GM21529 (cell line): Measurements from ENCODE around the gene KMO.

Experiments
- ATAC-seq: cut with Tn5 transposase; IDR thresholded peaks from one replicate; pipeline ENCODE4 v1.9.1; 2021; ENCODE audit not compliant: unreplicated experiment

Gene KMO

DNA sequence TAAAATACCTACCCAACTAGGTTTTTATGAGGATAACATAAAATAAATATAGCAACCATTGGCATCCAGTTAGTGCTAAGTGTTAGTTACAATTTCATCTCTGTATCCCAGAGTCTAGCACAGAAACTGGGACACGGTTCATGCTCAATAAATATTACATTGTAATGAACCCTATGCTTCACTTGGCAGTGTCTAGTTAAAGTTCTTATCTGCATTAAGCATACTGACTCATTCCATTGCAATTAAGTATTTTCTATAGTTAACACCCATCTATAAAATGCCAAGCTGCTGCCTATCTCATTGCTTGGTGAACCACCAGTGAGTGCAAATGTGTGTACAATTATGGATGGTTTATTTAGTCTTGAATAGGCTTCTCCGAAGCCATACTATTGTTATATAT is 92.8 kb downstream of the KMO start:
- ATAC-seq = no peak

DNA sequence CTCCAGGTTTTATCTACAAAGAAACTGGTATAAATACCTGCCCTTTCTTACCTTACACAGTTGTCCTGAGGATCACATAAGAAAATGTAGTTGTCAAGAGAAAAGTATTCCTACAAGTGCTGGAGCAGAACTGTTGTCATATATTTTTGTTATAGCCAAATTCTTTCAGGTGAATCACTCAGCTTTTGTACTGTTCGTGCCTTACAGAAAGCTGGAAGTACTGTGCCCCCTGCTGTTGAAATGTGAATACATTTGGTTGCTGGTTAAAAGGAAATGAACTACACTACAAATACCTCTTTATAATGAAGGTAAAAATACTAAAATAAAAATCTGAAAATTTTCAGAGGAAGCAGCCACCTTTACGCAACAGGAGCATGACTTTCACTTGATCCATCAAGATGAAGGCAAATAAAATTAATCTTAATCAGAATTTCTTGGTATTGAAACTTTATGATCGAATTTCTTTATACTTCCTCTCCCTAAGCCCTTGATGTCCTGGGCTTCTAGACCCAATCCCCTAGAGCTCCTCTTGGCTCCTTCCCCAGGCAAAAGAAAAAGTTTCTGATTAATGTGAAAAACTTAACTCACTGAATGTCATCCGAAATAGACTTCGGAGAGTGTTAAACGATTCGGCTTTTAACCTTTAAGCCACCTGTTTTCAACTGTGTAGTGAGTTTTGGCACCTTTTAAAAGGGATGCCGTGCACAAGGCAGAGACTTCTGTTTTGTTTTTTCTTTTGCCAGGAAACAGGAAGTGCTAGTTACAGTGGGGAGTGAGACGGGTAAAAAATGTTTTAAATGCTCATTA is 95.5 kb downstream of the KMO start:
- ATAC-seq = peak; percentile 88

DNA sequence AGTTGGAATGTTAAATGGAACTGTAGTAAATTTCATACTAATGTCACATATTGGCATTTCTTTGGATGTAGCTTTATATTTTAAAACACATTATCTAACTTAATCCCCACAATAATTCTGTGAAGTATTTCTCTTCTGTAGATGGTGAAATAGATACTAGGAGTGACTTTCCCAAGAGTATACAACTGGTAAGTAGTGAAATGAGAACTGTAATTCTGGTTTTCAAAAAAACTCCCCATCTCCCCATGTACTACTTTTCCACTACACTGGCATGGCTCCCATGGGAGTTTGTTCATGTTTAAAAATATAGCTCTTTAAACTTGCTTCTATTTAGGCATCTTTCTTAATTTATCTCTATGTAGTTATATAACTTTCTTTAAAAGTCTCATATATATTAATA is 97.8 kb downstream of the KMO start:
- no peak for ATAC-seq

DNA sequence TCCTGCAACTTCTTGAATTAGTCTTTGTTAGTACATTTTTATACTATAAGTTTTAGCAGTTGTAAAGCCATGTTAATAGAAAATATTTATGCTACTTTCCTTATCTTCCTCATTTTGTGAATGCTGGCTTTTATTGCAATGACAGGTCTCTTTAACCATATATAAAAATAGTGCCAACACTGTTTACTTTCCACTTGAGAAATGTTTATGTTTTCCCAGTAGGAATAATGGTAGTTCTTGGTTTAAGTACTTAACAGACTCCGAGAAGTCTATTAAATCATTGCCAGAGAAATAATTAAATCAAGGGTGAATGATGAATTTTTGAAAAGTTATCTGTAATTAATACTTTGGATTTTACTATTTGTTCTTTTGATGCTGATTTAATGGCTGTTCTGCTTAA is 98.3 kb downstream of the KMO start:
- ATAC-seq = no peak

DNA sequence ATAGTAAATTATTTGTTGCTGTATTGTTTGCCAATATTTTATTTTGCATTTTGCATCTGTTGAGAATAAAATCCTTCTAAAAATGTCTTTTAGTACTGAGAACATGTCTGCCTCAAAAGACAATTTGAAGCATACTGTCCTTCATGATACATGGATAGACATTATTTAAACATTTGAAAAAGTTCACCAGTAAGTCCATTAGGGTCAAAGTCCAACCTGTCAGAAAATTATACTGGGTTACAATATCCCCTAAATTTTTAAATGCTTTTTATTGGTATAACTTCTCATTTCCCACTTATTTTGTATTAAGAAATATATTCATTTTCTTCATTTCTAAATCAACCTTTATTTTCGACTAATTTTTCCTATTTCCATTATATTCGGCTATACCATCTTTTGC is 98.7 kb downstream of the KMO start:
- no peak for ATAC-seq

DNA sequence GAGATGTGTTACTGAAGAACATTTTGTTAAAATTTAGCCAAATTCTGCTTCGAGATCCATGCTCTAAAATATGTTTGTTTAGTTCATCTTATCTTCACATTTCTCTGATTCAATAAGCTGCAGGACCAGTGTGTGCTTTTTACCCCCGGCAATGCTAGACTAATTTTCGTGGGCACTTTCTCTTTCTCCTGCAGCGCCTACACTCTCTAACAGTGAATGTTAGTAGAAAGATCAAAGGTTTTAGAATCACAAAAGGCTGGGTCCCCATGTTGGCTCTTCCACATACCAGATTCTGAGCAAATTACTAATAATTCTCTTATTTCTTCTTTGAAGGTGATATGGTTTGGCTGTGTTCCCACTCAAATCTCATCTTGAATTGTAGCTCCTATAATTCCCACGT is 99.5 kb downstream of the KMO start:
- ATAC-seq = no peak

DNA sequence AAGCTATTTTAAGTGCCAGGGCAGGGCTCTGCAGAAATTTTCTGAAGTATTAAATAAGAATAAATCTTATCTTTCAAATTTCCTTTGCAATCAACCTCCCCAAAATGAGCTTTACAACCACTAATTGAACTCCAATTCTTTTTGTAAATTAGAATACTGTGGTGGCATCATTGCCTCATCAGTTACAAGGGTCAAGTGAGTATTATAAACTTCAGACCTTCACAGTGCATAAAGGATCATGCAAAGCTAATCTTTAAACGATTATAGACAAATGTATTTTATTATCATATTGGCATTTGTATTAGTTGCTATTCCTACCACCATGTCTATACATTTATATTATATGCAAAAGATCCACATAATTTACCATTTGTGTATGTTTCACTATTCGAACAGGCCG is 100.8 kb downstream of the KMO start:
- no peak for ATAC-seq

DNA sequence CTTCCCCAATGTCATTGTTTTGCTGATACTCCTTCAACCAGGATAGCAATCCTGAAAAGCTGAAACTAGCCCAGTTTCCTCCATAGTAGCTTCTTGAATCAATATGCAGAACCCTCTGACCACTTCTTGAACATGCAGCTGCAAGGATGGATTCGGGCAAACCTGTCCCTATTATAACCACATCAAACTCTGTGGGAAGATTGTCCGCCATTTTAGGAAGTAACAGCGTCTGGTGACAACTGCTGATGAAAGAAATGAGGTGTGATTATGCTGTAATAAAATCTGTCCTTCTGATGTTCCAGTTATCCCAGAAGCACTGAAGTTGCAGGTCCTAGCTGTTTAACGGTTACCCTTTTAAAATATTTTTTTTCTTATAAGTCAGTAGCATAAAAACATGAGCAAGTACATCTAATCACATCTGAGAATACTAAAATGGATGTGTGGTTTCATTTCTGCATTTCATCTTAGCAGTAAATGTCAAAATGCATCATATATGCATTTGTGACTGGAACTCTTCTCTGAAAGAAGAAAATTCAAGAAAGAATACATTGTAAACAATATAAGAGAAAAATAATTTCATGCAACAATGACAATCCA is 103.5 kb downstream of the KMO start:
- no peak for ATAC-seq

DNA sequence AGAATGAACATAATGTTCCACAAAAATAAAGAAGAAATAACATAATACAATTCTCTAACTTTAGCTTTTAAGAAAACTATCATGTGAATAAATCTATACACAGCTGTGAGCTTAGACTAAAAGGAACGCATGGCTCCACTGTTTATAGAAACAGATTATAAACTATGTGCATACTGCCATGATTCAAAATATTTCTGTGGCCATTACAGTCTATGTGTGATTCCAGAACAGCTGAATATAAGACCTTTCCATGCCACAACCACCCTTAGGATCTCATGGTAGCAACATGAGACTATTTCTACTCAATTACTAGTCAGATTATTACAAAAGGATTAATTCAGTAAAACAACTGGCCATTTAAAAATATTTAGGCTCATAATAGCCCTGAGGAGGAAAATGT is 104.1 kb downstream of the KMO start:
- no peak for ATAC-seq

DNA sequence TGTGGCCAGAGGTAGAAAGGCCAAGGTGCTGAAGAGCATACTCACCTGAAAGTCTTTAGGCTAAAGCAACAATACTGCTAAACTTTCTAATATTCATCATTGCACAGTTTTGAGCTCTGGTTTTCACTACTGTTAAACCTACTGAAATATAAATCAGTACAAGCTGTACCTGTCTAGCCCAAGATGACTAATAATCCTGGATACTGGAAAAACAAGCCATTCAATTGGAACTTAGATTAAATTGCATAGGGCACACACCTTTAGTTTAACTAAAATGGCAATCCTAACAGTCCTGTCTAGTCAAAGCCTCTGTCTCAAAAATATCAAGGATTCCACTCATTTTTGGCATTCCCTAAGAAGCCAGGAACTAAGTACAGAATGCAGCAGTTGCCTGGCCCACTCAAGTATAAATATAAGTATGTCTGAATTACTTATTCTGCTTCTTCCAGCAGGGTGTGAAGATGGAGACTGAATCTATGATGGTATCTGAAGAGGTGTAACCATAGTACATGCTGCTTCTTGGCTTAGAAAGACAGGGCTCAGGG is 104.9 kb downstream of the KMO start:
- ATAC-seq = no peak

DNA sequence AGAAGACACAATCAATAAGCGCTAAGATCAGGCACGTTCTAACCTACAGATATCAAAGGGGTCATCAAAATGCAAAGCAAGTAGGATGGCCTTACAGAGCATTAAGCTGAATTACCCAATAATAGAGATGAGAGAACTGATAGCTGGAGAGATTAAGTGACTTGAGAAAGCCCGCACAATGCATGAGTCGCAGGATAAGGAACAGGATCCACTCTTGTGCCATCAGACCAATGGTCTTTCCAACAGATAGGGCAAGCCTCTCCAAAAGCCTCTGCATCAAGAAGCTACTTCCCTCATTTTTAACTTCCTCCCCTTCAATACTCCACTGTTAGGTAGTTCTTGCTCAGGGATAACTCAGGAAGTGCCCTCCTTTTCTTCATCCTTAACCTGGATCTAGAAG is 105.4 kb downstream of the KMO start:
- ATAC-seq = no peak

DNA sequence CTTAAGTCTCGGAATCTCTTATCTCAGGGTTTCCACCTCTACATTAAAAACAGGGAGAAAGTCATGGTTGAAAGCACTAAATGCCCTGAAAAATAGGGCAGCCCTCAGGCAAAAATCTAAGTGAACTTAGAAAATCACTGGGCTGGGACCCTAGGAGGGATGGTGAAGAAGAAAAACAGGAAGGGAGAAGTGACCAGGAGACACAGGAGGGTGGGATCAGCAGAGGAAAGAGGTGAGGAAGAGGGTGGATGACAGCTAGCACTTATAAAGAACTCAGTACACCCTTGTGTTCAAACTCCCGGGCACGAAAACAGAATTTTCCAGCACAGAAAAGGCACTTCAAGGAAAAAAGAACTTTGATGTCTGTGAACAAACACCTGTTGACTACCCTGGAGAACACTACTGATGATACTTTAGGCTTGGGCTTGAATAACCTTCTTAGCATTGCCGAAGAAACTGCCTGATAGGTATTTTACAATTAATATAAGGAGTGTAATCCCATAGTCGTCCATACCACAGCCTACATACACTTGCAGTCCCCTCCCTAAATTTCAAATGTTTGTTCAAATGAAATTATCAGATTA is 106.0 kb downstream of the KMO start:
- no peak for ATAC-seq

DNA sequence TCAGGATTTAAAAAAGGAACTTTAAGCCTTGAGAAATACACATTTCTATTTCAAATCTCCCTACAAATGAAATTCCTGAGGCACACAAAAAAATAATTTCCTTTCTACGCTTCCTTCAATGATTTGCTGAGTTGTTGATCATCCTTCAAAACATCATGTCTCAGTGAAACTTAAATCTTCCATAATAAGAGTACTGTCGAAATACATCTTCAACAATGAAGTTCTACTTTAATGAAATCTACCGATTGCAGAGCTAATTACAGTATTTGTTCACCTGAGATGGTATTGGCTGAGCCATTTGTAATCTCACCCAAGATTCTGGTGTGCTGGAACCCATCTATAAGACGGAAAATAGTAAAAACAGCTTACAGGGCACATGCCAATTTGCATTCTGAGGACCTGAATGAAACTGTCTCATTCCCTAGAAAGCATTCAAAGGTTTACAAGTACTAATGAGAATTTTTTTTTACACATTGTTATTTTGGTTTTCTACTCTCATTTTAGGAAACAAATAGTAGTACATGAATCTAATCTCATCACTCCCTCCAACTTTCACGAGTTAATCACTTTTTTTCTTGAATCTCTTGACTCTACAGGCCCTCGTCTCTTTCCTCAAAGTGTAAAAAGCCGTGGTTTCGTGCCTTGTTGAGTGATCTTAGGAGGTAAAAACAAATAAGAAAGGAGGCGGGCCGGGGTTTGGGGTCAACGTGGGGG is 106.9 kb downstream of the KMO start:
- ATAC-seq = peak; percentile 10

DNA sequence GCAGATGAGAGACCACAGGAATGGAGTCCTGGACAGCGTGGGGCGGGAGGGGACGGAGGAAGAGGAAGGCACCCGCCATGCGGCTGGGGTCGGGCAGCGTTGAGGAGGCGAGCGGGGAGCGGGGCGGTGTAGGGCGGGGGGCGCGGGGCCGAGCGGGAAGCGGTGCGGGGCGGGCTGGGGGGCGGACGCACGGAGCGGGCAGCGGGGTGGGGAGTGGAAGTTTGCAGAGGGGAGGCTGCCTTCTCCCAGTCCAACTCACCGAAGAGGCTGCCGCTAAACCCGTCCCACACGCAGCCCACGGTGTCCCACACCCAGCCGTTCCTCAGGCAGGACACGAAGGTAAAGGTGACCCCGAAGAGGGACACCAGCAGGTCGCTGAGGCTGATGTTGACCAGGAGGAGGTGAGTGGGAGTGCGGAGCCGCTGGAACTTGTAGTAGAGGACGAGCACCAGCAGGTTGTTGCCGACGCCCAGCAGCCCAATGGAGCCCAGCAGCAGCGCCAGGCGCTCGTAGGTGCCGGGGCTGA is 107.5 kb downstream of the KMO start:
- peak; percentile 49 for ATAC-seq

DNA sequence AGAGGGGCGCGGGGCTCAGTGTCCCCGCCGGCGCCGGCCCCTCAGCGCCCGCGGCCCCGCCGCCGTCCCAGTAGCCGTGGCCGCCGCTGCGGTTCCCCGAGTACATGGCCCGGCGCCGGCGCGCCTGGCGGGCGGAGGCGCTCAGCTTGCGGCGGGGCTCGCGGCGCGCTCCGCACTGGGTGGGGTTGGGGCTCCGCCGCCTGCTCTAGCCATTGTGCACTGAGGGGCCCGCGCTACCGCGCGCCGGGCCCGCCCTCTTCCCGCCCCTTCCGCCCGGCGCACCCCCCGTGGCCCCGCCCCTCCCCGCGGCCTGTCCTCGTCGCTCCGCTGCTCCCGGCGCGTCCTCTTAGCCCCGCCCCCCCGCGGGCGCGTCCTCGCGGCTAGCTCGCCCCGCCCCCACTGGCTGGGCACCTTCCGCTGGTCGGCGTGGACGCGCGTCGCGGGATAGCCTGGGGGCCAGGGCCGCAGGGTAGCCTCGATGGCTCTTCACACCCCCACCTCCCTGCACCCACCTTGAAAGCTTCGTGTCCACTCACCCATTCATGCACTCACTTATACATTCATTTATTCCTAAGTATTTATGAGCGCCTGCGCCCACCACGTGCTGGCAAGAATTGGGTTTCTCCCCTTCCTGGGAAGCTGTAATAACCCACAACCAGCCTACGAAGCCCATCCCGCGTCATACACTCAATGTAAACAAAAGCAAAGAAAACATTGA is 108.1 kb downstream of the KMO start, which contains the start of the genes CHML and OPN3:
Gene CHML, minus strand, starts transcription at position 221 of the 718 bp plus-strand sequence. CDS start 4,603 bp downstream, outside the sequence.
Gene OPN3, minus strand, starts transcription at position 221 of the 718 bp plus-strand sequence. Its CDS starts 115 bp downstream, at position 106.
- peak; percentile 88 for ATAC-seq

DNA sequence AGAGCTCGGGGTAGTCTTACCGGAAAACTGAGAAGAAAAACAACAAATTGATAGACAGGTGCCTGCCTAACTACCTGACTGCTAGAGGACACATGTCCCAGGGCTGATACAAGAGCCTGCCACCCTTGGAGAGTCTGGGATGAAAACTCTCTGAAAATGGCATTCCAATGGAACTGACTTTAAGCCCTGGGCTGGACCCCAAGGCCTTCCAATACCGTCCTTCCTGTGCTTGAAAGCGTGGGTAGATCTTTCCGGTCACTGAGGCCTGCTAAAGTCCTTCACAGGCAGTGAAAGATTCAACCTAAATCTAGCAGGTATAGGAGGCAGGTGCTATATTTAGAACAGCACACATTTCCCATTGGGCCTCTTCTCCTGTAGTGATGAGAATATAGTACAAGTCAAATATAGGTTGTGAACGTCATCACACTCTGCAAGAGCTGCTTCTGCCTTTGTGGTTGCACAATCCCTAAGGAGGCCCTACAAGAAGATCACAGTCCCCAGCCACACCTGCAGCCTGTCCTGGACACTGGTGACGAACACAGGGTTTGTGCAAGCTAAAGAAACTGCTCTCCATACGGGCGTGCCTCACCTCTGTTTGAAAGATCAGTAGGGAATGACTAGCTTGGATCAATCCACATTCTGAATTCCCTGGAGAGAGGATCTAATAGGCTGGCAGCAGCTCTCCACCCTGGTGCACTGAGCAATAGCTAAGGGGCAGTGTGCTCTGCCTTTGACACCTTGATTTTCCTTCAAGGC is 108.9 kb downstream of the KMO start:
- ATAC-seq = no peak

DNA sequence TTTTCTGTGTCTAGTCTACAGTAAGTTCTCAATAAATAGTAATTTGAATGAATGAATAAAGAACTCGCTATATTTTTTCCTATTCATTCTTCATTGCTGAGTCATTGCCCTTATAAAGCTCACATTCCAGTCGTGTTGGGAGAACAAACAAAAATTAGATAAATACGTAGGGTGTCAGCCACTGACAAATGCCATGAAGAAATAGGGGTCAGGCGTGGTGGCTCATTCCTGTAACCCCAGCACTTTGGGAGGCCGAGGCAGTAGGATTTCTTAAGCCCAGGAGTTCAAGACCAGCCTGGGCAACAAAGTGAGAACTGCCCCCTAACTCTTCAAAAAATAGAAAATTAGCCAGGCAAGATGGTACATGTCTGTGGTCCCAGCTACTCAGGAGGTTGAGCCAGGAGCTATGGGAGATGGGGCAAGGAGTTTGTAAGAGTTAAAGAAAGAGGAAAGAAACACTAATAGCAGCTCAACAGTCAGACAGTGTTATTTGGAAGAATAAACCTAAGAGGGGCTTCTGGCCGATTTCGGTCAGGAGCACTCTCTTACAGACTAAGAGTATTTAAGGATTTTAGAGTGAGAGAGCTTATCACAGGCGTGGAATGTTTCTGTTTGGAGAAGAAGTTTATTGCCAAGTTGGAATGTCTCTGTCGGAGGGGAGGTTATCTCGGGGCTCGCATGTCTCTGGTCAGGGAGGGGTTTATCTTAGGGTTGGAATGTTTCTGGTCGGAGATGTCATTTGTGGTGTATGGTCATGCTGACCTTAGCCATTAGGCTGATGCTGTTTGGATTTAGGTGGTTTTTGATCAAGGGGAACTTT is 109.8 kb downstream of the KMO start:
- no peak for ATAC-seq

DNA sequence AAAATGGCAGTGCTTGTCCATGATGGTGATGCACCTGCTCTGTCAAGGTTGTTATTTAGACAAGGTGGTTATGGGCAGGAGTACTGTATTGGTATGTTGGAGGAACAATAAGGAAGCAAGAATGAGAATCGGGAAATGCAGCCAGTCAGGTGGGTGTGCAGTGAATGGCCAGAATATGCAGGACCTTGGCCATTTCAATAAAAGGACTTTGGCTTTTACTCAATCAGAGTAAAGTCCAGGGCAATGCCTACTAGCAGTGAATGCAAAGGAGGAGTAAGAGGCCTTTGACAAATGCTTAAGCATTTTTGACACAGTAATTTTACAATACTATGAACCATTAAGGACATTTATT is 110.4 kb downstream of the KMO start:
- ATAC-seq = no peak

DNA sequence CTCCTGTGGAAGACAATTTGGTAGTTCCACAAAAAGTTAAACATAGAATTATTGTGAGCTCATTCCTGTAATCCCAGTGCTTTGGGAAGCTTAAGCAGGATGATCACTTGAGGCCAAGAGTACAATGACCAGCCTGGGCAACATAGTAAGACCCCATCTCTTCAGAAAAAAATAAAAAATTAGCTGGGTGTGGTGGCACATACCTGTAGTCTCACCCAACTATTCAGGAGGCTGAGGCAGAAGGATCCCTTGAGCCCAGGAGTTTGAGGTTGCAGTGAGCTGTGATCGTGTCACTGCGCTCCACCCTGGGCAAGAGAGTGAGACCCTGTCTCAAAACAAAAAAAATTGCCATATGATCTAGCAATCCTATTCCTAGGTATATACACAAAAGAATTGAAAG is 112.1 kb downstream of the KMO start:
- ATAC-seq = no peak
